ENCODE results near the gene GRIK2.
"Not testable (repeated sequence)": the region's sequence is repeated elsewhere in the genome, so short reads cannot be mapped to it uniquely, and the experiment has no call there.

Gene GRIK2

DNA sequence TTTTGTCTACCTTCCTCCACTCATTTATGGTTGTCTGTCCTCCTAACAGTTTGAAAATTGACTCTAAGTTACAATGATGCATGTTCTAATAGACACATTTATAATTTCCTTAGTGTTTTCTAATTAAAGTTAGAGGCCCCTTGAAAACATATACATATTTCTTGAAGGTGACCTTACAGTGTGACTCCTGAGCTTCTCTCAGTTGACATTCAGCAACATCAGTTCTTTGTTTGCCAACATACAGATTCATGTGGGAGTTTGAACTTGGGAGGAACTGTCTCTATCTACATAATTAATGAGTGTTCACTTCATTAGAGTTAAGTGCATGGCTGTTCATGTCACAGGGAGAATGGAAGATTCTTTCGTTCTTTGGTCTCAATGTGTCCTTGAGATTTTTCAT is 658.2 kb downstream of the GRIK2 start:
- TF ChIP-seq, protein P1, sequence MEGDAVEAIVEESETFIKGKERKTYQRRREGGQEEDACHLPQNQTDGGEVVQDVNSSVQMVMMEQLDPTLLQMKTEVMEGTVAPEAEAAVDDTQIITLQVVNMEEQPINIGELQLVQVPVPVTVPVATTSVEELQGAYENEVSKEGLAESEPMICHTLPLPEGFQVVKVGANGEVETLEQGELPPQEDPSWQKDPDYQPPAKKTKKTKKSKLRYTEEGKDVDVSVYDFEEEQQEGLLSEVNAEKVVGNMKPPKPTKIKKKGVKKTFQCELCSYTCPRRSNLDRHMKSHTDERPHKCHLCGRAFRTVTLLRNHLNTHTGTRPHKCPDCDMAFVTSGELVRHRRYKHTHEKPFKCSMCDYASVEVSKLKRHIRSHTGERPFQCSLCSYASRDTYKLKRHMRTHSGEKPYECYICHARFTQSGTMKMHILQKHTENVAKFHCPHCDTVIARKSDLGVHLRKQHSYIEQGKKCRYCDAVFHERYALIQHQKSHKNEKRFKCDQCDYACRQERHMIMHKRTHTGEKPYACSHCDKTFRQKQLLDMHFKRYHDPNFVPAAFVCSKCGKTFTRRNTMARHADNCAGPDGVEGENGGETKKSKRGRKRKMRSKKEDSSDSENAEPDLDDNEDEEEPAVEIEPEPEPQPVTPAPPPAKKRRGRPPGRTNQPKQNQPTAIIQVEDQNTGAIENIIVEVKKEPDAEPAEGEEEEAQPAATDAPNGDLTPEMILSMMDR (IDR thresholded peaks at IDR 0.05; ENCODE audit: low read length, missing control alignments) = no peak
- H3K4me3 ChIP-seq (replicated peaks; ENCODE audit: low read depth, low read length) = no peak overlapping the region
- no peak for DNase-seq (ENCODE audit: low read depth)

DNA sequence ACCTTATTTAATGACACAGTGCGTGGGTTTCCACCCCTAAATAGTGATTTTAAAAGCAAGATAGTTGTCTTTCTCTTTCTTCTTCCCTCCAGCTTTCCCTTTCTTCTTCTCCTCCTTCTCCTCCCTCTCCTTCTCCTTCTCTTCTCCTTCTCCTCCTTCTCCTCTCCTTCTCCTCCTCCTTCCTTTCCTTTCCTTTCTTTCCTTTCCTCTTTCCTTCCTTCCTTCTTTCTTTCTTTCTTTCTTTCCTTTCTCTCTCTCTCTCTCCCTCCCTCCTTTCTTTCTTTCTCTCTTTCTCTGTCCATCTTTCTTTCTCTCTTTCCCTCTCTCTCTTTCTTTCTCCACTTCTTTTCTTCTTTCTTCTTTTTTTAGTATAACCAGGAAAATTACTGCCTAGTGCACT is 670.6 kb downstream of the GRIK2 start:
- TF ChIP-seq, protein P1 (IDR thresholded peaks at IDR 0.05; ENCODE audit: low read length, missing control alignments) = no peak
- H3K4me3 ChIP-seq (replicated peaks; ENCODE audit: low read depth, low read length) = no peak overlapping the region
- no peak for DNase-seq (ENCODE audit: low read depth)

DNA sequence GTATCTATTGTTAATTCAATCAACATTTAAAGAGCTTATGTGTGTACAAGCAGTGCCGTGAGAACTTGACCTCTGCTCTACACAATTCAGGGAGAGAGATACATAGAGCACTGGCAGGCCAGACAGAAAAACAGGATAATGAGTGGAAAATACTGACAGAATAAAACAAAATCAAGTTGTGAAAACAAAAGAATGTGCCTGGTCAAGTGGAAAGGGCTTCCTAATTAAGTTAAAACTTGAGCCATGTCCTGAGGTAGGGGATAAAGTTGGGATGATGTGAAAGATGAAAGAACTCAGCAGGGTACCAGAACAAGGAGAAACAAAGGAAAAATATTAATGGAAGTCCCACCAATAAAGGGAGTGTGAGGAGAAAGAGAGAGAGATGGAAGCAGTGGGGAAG is 672.8 kb downstream of the GRIK2 start:
- TF ChIP-seq, protein P1 (IDR thresholded peaks at IDR 0.05; ENCODE audit: low read length, missing control alignments) = no peak
- no peak overlapping the region for H3K4me3 ChIP-seq (replicated peaks; ENCODE audit: low read depth, low read length)
- no peak for DNase-seq (ENCODE audit: low read depth)

DNA sequence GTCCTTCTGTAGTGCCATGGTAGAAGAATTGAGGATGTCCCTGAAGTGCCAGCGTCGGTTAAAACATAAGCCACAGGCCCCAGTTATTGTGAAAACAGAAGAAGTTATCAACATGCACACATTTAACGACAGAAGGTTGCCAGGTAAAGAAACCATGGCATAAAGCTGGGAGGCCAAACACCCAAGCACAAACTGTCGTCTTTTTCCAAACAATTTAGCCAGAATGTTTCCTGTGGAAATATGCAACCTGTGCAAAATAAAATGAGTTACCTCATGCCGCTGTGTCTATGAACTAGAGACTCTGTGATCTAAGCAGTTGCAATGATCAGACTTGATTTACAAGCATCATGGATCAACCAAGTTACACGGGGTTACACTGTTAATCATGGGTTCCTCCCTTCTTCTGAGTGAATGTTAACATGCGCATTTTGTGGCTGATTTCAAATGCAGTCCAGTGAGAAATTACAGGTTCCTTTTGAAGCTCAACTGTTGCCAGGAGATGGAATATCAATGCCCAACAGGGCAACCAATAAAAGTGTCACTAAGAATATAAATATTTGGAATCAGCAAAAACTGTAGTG is 674.9 kb downstream of the GRIK2 start:
- no peak overlapping the region for H3K4me3 ChIP-seq (replicated peaks; ENCODE audit: low read depth, low read length)
- TF ChIP-seq, protein P1 (IDR thresholded peaks at IDR 0.05; ENCODE audit: low read length, missing control alignments) = no peak
- DNase-seq (ENCODE audit: low read depth) = no peak

DNA sequence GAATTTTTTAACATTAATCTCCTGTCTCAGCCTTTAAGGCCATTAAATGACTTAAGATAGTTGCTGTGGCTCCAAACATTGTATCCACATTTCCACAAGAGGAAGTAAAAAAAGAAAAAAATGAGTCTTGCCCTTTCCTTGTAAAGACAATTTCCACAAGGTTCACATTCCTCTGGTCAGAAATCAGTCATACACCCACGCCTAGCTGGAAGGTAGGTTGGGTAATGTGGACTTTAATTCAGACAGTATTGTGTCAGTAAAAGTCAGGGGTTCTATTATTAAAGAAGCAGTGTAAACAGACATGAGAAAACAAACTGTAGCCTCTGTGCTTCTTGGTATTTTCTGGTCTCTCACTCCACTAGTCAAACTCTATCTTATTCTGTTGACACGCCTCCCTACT is 682.0 kb downstream of the GRIK2 start:
- TF ChIP-seq, protein P1 (IDR thresholded peaks at IDR 0.05; ENCODE audit: low read length, missing control alignments) = no peak
- no peak overlapping the region for H3K4me3 ChIP-seq (replicated peaks; ENCODE audit: low read depth, low read length)
- peak; percentile 13 for DNase-seq (ENCODE audit: low read depth)

DNA sequence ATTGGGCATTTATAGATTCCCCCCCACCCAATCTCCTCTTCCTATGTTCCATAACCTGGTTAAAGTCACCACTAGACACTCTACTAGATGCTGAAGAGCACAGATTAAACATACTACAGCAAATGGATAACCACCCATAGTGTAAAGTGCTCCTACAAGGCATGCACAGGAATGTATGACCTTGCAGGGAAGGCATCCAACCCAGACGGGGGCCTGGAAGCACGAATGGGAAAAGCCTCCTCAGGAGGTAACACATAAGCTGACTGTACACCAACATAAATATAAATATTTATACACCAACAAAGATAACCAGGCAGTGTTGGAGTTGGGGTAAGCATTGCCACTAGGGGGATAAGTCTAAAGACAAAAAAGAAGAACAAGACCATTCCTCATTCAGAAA is 691.7 kb downstream of the GRIK2 start:
- no peak overlapping the region for H3K4me3 ChIP-seq (replicated peaks; ENCODE audit: low read depth, low read length)
- TF ChIP-seq, protein P1 (IDR thresholded peaks at IDR 0.05; ENCODE audit: low read length, missing control alignments) = no peak
- no peak for DNase-seq (ENCODE audit: low read depth)

DNA sequence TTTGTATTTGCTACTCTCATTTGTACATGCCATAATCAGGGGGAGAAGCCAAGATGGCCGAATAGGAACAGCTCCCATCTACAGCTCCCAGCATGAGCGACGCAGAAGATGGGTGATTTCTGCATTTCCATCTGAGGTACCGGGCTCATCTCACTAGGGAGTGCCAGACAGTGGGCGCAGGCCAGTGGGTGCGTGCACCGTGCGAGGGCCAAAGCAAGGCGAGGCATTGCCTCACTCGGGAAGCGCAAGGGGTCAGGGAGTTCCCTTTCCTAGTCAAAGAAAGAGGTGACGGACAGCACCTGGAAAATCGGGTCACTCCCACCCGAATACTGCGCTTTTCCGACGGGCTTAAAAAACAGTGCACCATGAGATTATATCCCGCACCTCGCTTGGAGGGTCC is 694.7 kb downstream of the GRIK2 start:
- not testable (repeated sequence) for DNase-seq (ENCODE audit: low read depth); H3K4me3 ChIP-seq (replicated peaks; ENCODE audit: low read depth, low read length)

Data from fibroblast of pulmonary artery (primary cell).